CD4-positive, alpha-beta T cell treated with Interleukin-17A for 1 hour (primary cell): ENCODE results near the gene ERN1.
"Not testable (repeated sequence)": the region's sequence is repeated elsewhere in the genome, so short reads cannot be mapped to it uniquely, and the experiment has no call there.

Source experiments
- DNase-seq: peaks from one replicate; pipeline ENCODE4 v3.0.0-alpha.2; 2020

The ERN1 gene

GRCh38 chr17:64022611-64023063 lies 107.3 kb downstream of the ERN1 start:
- peak; percentile 32 for DNase-seq

- DNase-seq: peak; percentile 97
These were observed 109.7 kb downstream of the ERN1 start, which contains the start of gene ICAM2 for GRCh38 chr17:64020056-64020766. TSS of gene ICAM2 (minus strand) at chr17:64020633. CDS start at chr17:64006691, 13,942 bp downstream.

- not testable (repeated sequence) for DNase-seq
These were observed 110.4 kb downstream of the ERN1 start for GRCh38 chr17:64019551-64019961.

GRCh38 chr17:64017381-64017980 lies 112.5 kb downstream of the ERN1 start:
- DNase-seq: peak; percentile 54

- DNase-seq: no peak
These were observed 113.0 kb downstream of the ERN1 start for GRCh38 chr17:64016974-64017373.

- DNase-seq: peak; percentile 48
These were observed 113.6 kb downstream of the ERN1 start for GRCh38 chr17:64016231-64016784.

- DNase-seq: no peak
These were observed 114.5 kb downstream of the ERN1 start for GRCh38 chr17:64015447-64015846.

GRCh38 chr17:64009571-64010402 lies 120.2 kb downstream of the ERN1 start:
- no peak for DNase-seq

- DNase-seq: no peak
These were observed 121.1 kb downstream of the ERN1 start for GRCh38 chr17:64008830-64009229.

- DNase-seq: no peak
These were observed 121.6 kb downstream of the ERN1 start for GRCh38 chr17:64008346-64008745.

GRCh38 chr17:64007838-64008282 lies 122.1 kb downstream of the ERN1 start:
- DNase-seq: no peak

GRCh38 chr17:64007089-64007837 lies 122.7 kb downstream of the ERN1 start:
- not testable (repeated sequence) for DNase-seq

- no peak for DNase-seq
These were observed 123.4 kb downstream of the ERN1 start for GRCh38 chr17:64006361-64007088.

GRCh38 chr17:64005734-64006167 lies 124.2 kb downstream of the ERN1 start:
- DNase-seq: no peak

GRCh38 chr17:64004903-64005733 lies 124.8 kb downstream of the ERN1 start:
- no peak for DNase-seq

- no peak for DNase-seq
These were observed 125.7 kb downstream of the ERN1 start for GRCh38 chr17:64004218-64004770.

GRCh38 chr17:64003526-64004121 lies 126.3 kb downstream of the ERN1 start:
- no peak for DNase-seq

GRCh38 chr17:64002658-64003525 lies 127.1 kb downstream of the ERN1 start:
- DNase-seq: no peak
